HEK293 (cell line): ENCODE data around the gene NEGR1.

Experiments
- CTCF ChIA-PET: fragments of 350-600 bp; formaldehyde crosslinking; extraction: SDS; loops from one replicate; lab custom pipeline; 2021; ENCODE audit warnings: antibody characterized with exemption; lab: Yijun Ruan, JAX
- POLR2A ChIA-PET: fragments of 300-600 bp; formaldehyde crosslinking; extraction: SDS; loops from one replicate; lab custom pipeline; 2020; ENCODE audit warnings: antibody characterized with exemption, inconsistent platforms; lab: Yijun Ruan, JAX
- H3K27ac ChIP-seq: fragments of 200-500 bp; sonication (Bioruptor generic); 2 replicates; pipeline ENCODE4 v1.5.1; 2014; ENCODE audit warnings: low read depth, low read length, control low read depth, inconsistent platforms; ENCODE audit errors: extremely low read depth
- H3K36me3 ChIP-seq, 2 experiments: fragments of 200-500 bp in 1 of 2; sonication (Bioruptor generic) in 1 of 2; 1 replicate in 1 of 2; 2 replicates in 1 of 2; pipeline ENCODE4 v1.5.1; 2014 to 2017; ENCODE audit warnings: inconsistent platforms in 2 of 2, low read length in 2 of 2; ENCODE audit not compliant: control insufficient read depth in 2 of 2, insufficient read depth in 1 of 2
- H3K4me1 ChIP-seq: fragments of 200-500 bp; sonication (Bioruptor generic); 2 replicates; pipeline ENCODE4 v1.5.1; 2014; ENCODE audit warnings: mild to moderate bottlenecking, low read length, inconsistent platforms; ENCODE audit not compliant: control insufficient read depth, insufficient read depth
- H3K4me3 ChIP-seq: 2 replicates; pipeline ENCODE4 v1.5.1; 2011; ENCODE audit warnings: low read depth, mild to moderate bottlenecking, control low read depth, low read length, moderate library complexity
- H3K9me3 ChIP-seq: fragments of 200-500 bp; sonication (Bioruptor generic); 2 replicates; pipeline ENCODE4 v1.5.1; 2014; ENCODE audit warnings: low read depth, low read length, inconsistent platforms; ENCODE audit not compliant: control insufficient read depth, insufficient read depth
- BCL11B ChIP-seq: fragments of 450-650 bp; formaldehyde crosslinking; IDR thresholded peaks from 2 replicates; pipeline ENCODE4 v1.5.1; 2016; ENCODE audit warnings: low read depth, missing biosample characterization, missing genetic modification characterization
- KLF10 ChIP-seq: fragments of 450-650 bp; IDR thresholded peaks from 2 replicates; pipeline ENCODE4 v1.5.1; 2018; ENCODE audit warnings: missing biosample characterization, mild to moderate bottlenecking, missing genetic modification characterization
- REPIN1 ChIP-seq: fragments of 450-650 bp; formaldehyde crosslinking; IDR thresholded peaks from 2 replicates; pipeline ENCODE4 v1.5.1; 2017; ENCODE audit warnings: missing biosample characterization, missing genetic modification characterization, low read depth
- SCRT2 ChIP-seq: fragments of 450-650 bp; formaldehyde crosslinking; IDR thresholded peaks from 2 replicates; pipeline ENCODE4 v1.5.1; 2016; ENCODE audit warnings: missing biosample characterization, missing genetic modification characterization
- ZBTB20 ChIP-seq: fragments of 450-650 bp; formaldehyde crosslinking; IDR thresholded peaks from 2 replicates; pipeline ENCODE4 v1.5.1; 2016; ENCODE audit warnings: missing biosample characterization, missing genetic modification characterization
- ZBTB7A ChIP-seq: fragments of 450-650 bp; formaldehyde crosslinking; IDR thresholded peaks from 2 replicates; pipeline ENCODE4 v1.5.1; 2016; ENCODE audit warnings: low read depth, missing biosample characterization, missing genetic modification characterization
- ZNF10 ChIP-seq: fragments of 450-650 bp; formaldehyde crosslinking; IDR thresholded peaks from 2 replicates; pipeline ENCODE4 v1.5.1; 2017; ENCODE audit warnings: missing biosample characterization, missing genetic modification characterization
- ZNF121 ChIP-seq: fragments of 450-650 bp; formaldehyde crosslinking; IDR thresholded peaks from 2 replicates; pipeline ENCODE4 v1.5.1; 2016; ENCODE audit warnings: missing biosample characterization, missing genetic modification characterization
- ZNF133 ChIP-seq: fragments of 450-650 bp; formaldehyde crosslinking; IDR thresholded peaks from 2 replicates; pipeline ENCODE4 v1.5.1; 2016; ENCODE audit warnings: missing biosample characterization, missing genetic modification characterization
- ZNF174 ChIP-seq: fragments of 450-650 bp; formaldehyde crosslinking; IDR thresholded peaks from 2 replicates; pipeline ENCODE4 v1.5.0; 2017; ENCODE audit warnings: missing biosample characterization, mild to moderate bottlenecking, missing genetic modification characterization
- ZNF221 ChIP-seq: fragments of 450-650 bp; formaldehyde crosslinking; IDR thresholded peaks from 2 replicates; pipeline ENCODE4 v1.5.1; 2017; ENCODE audit warnings: missing biosample characterization, missing genetic modification characterization, borderline replicate concordance
- ZNF274 ChIP-seq, 2 experiments: fragments of 200-500 bp in 1 of 2; fragments of 450-650 bp in 1 of 2; sonication (Bioruptor generic) in 1 of 2; formaldehyde crosslinking in 1 of 2; IDR thresholded peaks; 2 replicates each; pipeline versions ENCODE4 v1.5.1 to v1.6.1; 2014 to 2016; ENCODE audit warnings: borderline replicate concordance in 1 of 2, inconsistent platforms in 1 of 2, low read length in 1 of 2, missing biosample characterization in 1 of 2, missing genetic modification characterization in 1 of 2
- ZNF311 ChIP-seq: fragments of 450-650 bp; formaldehyde crosslinking; IDR thresholded peaks from 2 replicates; pipeline ENCODE4 v1.5.1; 2017; ENCODE audit warnings: missing biosample characterization, missing genetic modification characterization, borderline replicate concordance
- ZNF37A ChIP-seq: fragments of 450-650 bp; IDR thresholded peaks from 2 replicates; pipeline ENCODE4 v1.5.1; 2018; ENCODE audit warnings: missing biosample characterization, missing genetic modification characterization
- ZNF48 ChIP-seq: fragments of 450-650 bp; formaldehyde crosslinking; IDR thresholded peaks from 2 replicates; pipeline ENCODE4 v1.5.1; 2016; ENCODE audit warnings: missing biosample characterization, missing genetic modification characterization
- ZNF558 ChIP-seq: fragments of 450-650 bp; formaldehyde crosslinking; IDR thresholded peaks from 2 replicates; pipeline ENCODE4 v1.5.1; 2016; ENCODE audit warnings: missing biosample characterization, missing genetic modification characterization
- ZNF658 ChIP-seq: fragments of 450-650 bp; formaldehyde crosslinking; IDR thresholded peaks from 2 replicates; pipeline ENCODE4; 2016; ENCODE audit warnings: missing biosample characterization, missing genetic modification characterization
- ZNF670 ChIP-seq: fragments of 450-650 bp; formaldehyde crosslinking; IDR thresholded peaks from 2 replicates; pipeline ENCODE4 v1.5.1; 2016; ENCODE audit warnings: missing biosample characterization, missing genetic modification characterization, low read depth
- ZNF785 ChIP-seq: fragments of 450-650 bp; formaldehyde crosslinking; IDR thresholded peaks from 2 replicates; pipeline ENCODE4 v1.5.1; 2016; ENCODE audit warnings: missing biosample characterization, missing genetic modification characterization
- ZNF792 ChIP-seq: fragments of 450-650 bp; formaldehyde crosslinking; IDR thresholded peaks from 2 replicates; pipeline ENCODE4 v1.5.1; 2016; ENCODE audit warnings: missing biosample characterization, missing genetic modification characterization
- TF ChIP-seq, protein P1 (sequence below): fragments of 450-650 bp; formaldehyde crosslinking; IDR thresholded peaks from 2 replicates; pipeline ENCODE4 v1.5.1; 2016; ENCODE audit warnings: missing biosample characterization, missing genetic modification characterization
- TF ChIP-seq, protein P2 (sequence below): fragments of 450-650 bp; formaldehyde crosslinking; IDR thresholded peaks from 2 replicates; pipeline ENCODE4 v1.5.1; 2016; ENCODE audit warnings: missing biosample characterization, missing genetic modification characterization
- TF ChIP-seq, protein P3 (sequence below): fragments of 450-650 bp; formaldehyde crosslinking; IDR thresholded peaks from 2 replicates; pipeline ENCODE4 v1.5.1; 2016; ENCODE audit warnings: missing biosample characterization, missing genetic modification characterization, borderline replicate concordance
- TF ChIP-seq, protein P4 (sequence below): fragments of 450-650 bp; formaldehyde crosslinking; IDR thresholded peaks from 2 replicates; pipeline ENCODE4 v1.5.1; 2016; ENCODE audit warnings: missing biosample characterization, missing genetic modification characterization
- TF ChIP-seq, protein P5 (sequence below): fragments of 450-650 bp; formaldehyde crosslinking; IDR thresholded peaks from 2 replicates; pipeline ENCODE4 v1.5.1; 2016; ENCODE audit warnings: missing biosample characterization, missing genetic modification characterization
- TF ChIP-seq, protein P6 (sequence below): fragments of 450-650 bp; formaldehyde crosslinking; IDR thresholded peaks from 2 replicates; pipeline ENCODE4 v1.5.1; 2016; ENCODE audit warnings: missing biosample characterization, missing genetic modification characterization

NEGR1 gene

DNA sequence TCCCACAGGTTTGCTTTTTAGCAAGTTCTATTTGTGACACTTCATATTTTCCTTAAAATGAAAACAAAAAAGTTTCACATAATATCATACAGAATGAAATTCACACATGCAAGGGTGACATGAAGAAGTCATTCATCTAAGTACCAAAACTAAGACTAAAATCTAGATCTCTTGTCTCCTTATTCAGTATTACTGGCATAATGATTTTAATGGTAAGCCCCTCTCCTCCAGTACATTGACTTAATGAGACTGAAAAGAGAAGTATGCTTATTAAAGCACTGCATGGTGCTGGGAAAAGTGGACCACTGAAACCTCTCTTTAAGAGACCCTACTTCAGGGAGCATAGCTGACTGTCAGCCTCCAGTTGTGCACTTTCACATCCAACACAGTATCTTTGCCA is 99.5 kb downstream of the NEGR1 start (continued):
- TF ChIP-seq, protein P1, sequence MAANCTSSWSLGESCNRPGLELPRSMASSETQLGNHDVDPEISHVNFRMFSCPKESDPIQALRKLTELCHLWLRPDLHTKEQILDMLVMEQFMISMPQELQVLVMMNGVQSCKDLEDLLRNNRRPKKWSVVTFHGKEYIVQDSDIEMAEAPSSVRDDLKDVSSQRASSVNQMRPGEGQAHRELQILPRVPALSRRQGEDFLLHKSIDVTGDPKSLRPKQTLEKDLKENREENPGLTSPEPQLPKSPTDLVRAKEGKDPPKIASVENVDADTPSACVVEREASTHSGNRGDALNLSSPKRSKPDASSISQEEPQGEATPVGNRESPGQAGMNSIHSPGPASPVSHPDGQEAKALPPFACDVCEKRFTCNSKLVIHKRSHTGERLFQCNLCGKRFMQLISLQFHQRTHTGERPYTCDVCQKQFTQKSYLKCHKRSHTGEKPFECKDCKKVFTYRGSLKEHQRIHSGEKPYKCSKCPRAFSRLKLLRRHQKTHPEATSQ, result no peak
- TF ChIP-seq ZNF48 (tag by site-specific recombination) (no peak), BCL11B (tag by site-specific recombination) (no peak), ZNF274 (IDR thresholded peaks at IDR 0.05; ENCODE audit: low read length) (no peak), ZNF274 (tag by site-specific recombination; IDR thresholded peaks at IDR 0.05; ENCODE audit: borderline replicate concordance) (no peak), ZNF658 (no peak), ZBTB20 (tag by site-specific recombination) (no peak), ZNF558 (tag by site-specific recombination) (no peak), ZNF133 (tag by site-specific recombination) (no peak)

DNA sequence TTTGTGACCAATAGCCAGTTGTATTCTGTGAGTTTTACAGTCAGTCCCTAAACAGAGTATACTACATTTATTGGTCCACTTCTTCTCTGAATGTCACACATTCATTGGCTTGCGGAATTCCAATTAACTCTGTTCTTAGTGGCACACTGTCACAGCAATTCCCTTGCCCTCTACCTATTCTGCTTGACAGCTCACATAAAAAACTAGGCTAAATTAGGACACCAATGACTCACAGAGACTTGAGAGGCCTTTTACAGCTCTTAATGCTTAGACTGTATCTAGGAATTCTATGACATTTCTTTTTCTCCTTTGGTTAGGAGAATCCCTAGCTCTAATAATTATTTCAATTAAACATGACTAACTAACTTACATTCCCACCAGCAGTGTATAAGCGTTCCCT is 104.1 kb downstream of the NEGR1 start:
- POLR2A ChIA-PET, result interaction anchor here (0.7 kb wide), 1 partner anchor 608 kb away, joined by 4 read pairs; no protein-coding TSS in a partner anchor
- Histone ChIP-seq H3K4me3 (no peak overlapping the region), H3K36me3 (no peaks in the 10 kb centered on the region), H3K4me1 (no peaks in the 10 kb centered on the region), H3K27ac (no peak overlapping the region), H3K9me3 (no peaks in the 10 kb centered on the region)
- CTCF ChIA-PET, result no interaction called here
- TF ChIP-seq ZNF10 (tag by site-specific recombination) (no peak), ZNF121 (no peak), REPIN1 (tag by site-specific recombination) (no peak), KLF10 (no peak), ZBTB7A (tag by site-specific recombination) (no peak), ZNF221 (tag by site-specific recombination) (no peak), SCRT2 (no peak), ZNF558 (tag by site-specific recombination) (no peak), ZNF785 (tag by site-specific recombination) (no peak), ZNF311 (tag by site-specific recombination) (no peak), ZNF792 (tag by site-specific recombination) (no peak), ZNF37A (no peak), ZNF174 (tag by site-specific recombination) (no peak), ZNF670 (no peak)
- TF ChIP-seq, protein P2, sequence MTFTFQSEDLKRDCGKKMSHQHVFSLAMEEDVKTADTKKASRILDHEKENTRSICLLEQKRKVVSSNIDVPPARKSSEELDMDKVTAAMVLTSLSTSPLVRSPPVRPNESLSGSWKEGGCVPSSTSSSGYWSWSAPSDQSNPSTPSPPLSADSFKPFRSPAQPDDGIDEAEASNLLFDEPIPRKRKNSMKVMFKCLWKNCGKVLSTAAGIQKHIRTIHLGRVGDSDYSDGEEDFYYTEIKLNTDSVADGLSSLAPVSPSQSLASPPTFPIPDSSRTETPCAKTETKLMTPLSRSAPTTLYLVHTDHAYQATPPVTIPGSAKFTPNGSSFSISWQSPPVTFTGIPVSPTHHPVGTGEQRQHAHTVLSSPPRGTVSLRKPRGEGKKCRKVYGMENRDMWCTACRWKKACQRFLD (tag by site-specific recombination), result no peak
- TF ChIP-seq, protein P3, sequence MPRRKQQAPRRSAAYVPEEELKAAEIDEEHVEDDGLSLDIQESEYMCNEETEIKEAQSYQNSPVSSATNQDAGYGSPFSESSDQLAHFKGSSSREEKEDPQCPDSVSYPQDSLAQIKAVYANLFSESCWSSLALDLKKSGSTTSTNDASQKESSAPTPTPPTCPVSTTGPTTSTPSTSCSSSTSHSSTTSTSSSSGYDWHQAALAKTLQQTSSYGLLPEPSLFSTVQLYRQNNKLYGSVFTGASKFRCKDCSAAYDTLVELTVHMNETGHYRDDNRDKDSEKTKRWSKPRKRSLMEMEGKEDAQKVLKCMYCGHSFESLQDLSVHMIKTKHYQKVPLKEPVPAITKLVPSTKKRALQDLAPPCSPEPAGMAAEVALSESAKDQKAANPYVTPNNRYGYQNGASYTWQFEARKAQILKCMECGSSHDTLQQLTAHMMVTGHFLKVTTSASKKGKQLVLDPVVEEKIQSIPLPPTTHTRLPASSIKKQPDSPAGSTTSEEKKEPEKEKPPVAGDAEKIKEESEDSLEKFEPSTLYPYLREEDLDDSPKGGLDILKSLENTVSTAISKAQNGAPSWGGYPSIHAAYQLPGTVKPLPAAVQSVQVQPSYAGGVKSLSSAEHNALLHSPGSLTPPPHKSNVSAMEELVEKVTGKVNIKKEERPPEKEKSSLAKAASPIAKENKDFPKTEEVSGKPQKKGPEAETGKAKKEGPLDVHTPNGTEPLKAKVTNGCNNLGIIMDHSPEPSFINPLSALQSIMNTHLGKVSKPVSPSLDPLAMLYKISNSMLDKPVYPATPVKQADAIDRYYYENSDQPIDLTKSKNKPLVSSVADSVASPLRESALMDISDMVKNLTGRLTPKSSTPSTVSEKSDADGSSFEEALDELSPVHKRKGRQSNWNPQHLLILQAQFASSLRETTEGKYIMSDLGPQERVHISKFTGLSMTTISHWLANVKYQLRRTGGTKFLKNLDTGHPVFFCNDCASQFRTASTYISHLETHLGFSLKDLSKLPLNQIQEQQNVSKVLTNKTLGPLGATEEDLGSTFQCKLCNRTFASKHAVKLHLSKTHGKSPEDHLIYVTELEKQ (tag by site-specific recombination), result no peak
- TF ChIP-seq, protein P4, sequence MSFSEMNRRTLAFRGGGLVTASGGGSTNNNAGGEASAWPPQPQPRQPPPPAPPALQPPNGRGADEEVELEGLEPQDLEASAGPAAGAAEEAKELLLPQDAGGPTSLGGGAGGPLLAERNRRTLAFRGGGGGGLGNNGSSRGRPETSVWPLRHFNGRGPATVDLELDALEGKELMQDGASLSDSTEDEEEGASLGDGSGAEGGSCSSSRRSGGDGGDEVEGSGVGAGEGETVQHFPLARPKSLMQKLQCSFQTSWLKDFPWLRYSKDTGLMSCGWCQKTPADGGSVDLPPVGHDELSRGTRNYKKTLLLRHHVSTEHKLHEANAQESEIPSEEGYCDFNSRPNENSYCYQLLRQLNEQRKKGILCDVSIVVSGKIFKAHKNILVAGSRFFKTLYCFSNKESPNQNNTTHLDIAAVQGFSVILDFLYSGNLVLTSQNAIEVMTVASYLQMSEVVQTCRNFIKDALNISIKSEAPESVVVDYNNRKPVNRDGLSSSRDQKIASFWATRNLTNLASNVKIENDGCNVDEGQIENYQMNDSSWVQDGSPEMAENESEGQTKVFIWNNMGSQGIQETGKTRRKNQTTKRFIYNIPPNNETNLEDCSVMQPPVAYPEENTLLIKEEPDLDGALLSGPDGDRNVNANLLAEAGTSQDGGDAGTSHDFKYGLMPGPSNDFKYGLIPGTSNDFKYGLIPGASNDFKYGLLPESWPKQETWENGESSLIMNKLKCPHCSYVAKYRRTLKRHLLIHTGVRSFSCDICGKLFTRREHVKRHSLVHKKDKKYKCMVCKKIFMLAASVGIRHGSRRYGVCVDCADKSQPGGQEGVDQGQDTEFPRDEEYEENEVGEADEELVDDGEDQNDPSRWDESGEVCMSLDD (tag by site-specific recombination), result no peak
- TF ChIP-seq, protein P5, sequence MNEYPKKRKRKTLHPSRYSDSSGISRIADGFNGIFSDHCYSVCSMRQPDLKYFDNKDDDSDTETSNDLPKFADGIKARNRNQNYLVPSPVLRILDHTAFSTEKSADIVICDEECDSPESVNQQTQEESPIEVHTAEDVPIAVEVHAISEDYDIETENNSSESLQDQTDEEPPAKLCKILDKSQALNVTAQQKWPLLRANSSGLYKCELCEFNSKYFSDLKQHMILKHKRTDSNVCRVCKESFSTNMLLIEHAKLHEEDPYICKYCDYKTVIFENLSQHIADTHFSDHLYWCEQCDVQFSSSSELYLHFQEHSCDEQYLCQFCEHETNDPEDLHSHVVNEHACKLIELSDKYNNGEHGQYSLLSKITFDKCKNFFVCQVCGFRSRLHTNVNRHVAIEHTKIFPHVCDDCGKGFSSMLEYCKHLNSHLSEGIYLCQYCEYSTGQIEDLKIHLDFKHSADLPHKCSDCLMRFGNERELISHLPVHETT, result no peak
- TF ChIP-seq, protein P6, sequence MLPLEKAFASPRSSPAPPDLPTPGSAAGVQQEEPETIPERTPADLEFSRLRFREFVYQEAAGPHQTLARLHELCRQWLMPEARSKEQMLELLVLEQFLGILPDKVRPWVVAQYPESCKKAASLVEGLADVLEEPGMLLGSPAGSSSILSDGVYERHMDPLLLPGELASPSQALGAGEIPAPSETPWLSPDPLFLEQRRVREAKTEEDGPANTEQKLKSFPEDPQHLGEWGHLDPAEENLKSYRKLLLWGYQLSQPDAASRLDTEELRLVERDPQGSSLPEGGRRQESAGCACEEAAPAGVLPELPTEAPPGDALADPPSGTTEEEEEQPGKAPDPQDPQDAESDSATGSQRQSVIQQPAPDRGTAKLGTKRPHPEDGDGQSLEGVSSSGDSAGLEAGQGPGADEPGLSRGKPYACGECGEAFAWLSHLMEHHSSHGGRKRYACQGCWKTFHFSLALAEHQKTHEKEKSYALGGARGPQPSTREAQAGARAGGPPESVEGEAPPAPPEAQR (tag by site-specific recombination), result no peak
